GM21619 (cell line): ENCODE results near the gene ENTPD2.

ENCODE experiments used
- ATAC-seq: cut with Tn5 transposase; IDR thresholded peaks from one replicate; pipeline ENCODE4 v1.9.1; 2021; ENCODE audit not compliant: unreplicated experiment

ENTPD2 gene

GRCh38 chr9:137018761-137019559, 34.9 kb downstream of the ENTPD2 start:
- ATAC-seq: no peak

GRCh38 chr9:137017791-137018497, 35.9 kb downstream of the ENTPD2 start:
- no peak for ATAC-seq

GRCh38 chr9:137017071-137017470, 36.8 kb downstream of the ENTPD2 start:
- no peak for ATAC-seq

- no peak for ATAC-seq
Observed at GRCh38 chr9:137016436-137016835, 37.4 kb downstream of the ENTPD2 start.

- ATAC-seq: no peak
Observed at GRCh38 chr9:137015976-137016375, 37.9 kb downstream of the ENTPD2 start.

GRCh38 chr9:137015540-137015930, 38.3 kb downstream of the ENTPD2 start:
- no peak for ATAC-seq

GRCh38 chr9:137014776-137015539, 38.9 kb downstream of the ENTPD2 start:
- ATAC-seq: no peak

GRCh38 chr9:137014166-137014565, 39.7 kb downstream of the ENTPD2 start:
- ATAC-seq: no peak

- ATAC-seq: no peak
Observed at GRCh38 chr9:137013571-137013940, 40.3 kb downstream of the ENTPD2 start.

GRCh38 chr9:137012694-137013570, 40.9 kb downstream of the ENTPD2 start:
- no peak for ATAC-seq

GRCh38 chr9:137011907-137012675, 41.8 kb downstream of the ENTPD2 start:
- no peak for ATAC-seq

GRCh38 chr9:137011156-137011555, 42.7 kb downstream of the ENTPD2 start:
- no peak for ATAC-seq

GRCh38 chr9:137009938-137010732, 43.7 kb downstream of the ENTPD2 start:
- ATAC-seq: no peak

GRCh38 chr9:137009217-137009616, 44.6 kb downstream of the ENTPD2 start:
- ATAC-seq: no peak

- no peak for ATAC-seq
Observed at GRCh38 chr9:137008312-137008711, 45.5 kb downstream of the ENTPD2 start.

- ATAC-seq: no peak
Observed at GRCh38 chr9:137007816-137008270, 46.0 kb downstream of the ENTPD2 start.

- no peak for ATAC-seq
Observed at GRCh38 chr9:137007108-137007815, 46.6 kb downstream of the ENTPD2 start.
